Right atrium auricular region (tissue), 2 donors: ENCODE measurements around the gene HDAC11. TPM values are rescaled to one million over a fixed set of nuclear protein-coding genes. Genes with fewer than 3 reads are reported as not detected.

Experiments
- DNase-seq: peaks from one replicate; pipeline ENCODE4 v3.0.0-alpha.2; 2019; ENCODE audit warnings: low spot score
- H3K27ac ChIP-seq, 2 donors: fragments of 200-600 bp; sonication (generic); 1 replicate in 1 of 2; 2 replicates in 1 of 2; pipeline ENCODE4 v1.5.1; 2016 to 2019
- H3K27me3 ChIP-seq, 2 donors: fragments of 200-600 bp; sonication (generic); one replicate each; pipeline versions ENCODE4 v1.5.1 to v1.6.0; 2017 to 2019
- H3K36me3 ChIP-seq: fragments of 200-600 bp; sonication (generic); one replicate; pipeline ENCODE4 v1.5.1; 2016
- H3K4me1 ChIP-seq, 2 donors: fragments of 200-600 bp; sonication (generic); one replicate each; pipeline versions ENCODE4 v1.5.1 to v1.6.0; 2017 to 2019
- H3K4me3 ChIP-seq, 2 donors: fragments of 200-600 bp; sonication (generic); 1 replicate in 1 of 2; 2 replicates in 1 of 2; pipeline ENCODE4 v1.5.1; 2017 to 2019; ENCODE audit warnings: mild to moderate bottlenecking in 1 of 2, moderate library complexity in 1 of 2
- H3K9me3 ChIP-seq, 2 donors: fragments of 200-600 bp; sonication (generic); one replicate each; pipeline ENCODE4 v1.5.1; 2019
- total RNA-seq, 2 donors: library from RNA; depleted of rRNA; stranded (reverse); fragments of >200 nt; gene quantifications; one replicate each; pipeline ENCODE4 v1.1.0, GENCODE V29; 2016
- TF ChIP-seq, protein P1 (sequence below), 2 donors: fragments of 200-600 bp; sonication (generic); IDR thresholded peaks; one replicate each; pipeline ENCODE4 v1.5.1; 2019; ENCODE audit warnings: antibody characterized with exemption in 2 of 2

The HDAC11 gene
- total RNA-seq, 2 donors from 2014 or later = 30.6 to 30.7 TPM

DNA sequence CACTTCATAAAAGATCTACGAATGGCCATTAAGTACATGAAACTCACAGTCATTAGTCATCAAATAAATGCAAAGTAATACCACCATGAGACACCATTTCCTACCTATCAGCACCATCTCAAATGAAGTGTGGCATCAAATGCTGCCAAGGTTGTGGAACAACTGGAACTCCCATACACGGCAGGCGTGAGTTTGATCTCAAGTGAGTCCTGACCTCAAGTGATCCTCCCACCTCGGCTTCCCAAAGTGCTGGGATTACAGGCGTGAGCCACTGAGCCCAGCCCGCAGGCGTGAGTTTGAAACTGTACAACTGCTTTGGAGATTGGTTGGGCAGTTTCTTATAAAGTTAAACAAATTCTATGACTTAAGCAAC lies 28.8 kb upstream of the HDAC11 start:
- Histone ChIP-seq H3K4me1 (peaks cover 0 to 15% of the 10 kb centered on the region in 2 donors), H3K27ac (peak overlapping the region; percentile 88 to 89), H3K9me3 (no peaks in the 10 kb centered on the region), H3K27me3 (no peaks in the 10 kb centered on the region), H3K4me3 (peak overlapping the region; percentile 35 to 59), H3K36me3 (no peaks in the 10 kb centered on the region)
- no peak for DNase-seq
- TF ChIP-seq, protein P1, sequence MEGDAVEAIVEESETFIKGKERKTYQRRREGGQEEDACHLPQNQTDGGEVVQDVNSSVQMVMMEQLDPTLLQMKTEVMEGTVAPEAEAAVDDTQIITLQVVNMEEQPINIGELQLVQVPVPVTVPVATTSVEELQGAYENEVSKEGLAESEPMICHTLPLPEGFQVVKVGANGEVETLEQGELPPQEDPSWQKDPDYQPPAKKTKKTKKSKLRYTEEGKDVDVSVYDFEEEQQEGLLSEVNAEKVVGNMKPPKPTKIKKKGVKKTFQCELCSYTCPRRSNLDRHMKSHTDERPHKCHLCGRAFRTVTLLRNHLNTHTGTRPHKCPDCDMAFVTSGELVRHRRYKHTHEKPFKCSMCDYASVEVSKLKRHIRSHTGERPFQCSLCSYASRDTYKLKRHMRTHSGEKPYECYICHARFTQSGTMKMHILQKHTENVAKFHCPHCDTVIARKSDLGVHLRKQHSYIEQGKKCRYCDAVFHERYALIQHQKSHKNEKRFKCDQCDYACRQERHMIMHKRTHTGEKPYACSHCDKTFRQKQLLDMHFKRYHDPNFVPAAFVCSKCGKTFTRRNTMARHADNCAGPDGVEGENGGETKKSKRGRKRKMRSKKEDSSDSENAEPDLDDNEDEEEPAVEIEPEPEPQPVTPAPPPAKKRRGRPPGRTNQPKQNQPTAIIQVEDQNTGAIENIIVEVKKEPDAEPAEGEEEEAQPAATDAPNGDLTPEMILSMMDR (IDR thresholded peaks at IDR 0.05) = no peak

DNA sequence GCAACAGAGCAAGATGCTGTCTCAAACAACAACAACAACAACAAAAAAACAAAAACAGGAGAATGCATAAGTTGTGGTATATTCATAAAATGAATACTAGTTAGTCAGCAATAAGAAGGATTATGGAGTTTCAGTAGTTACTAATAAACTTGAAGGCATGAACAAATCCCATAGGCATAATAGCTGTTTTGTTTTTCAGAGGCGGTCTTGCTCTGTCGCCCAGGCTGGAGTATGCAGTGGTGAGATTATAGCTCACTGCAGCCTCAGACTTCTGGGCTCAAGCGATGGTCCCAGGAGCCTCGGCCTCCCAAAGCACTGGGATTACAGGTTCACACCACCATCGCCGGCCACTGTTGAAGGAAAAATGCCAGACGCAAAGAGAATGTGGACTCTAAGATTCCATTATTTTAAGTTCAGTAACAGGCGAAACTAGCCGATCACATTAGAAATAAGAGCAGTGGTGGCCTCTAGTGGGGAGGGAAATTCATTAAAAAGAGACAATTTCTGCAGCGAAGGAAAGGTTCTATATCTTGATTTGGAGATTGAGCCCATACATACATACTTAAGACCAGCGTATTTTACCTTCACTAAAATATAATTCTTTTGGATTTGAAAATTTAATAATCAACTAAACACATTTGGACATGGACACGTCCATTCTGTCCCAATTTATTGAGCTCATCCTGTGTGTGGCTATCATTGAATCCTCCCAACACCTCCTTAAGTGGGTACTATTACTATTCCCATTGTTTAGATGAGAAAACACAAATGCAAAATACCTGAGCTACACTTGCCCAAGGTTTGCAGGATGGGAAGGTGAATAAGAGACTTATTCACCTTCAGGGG lies 27.4 kb upstream of the HDAC11 start:
- peaks cover 0 to 15% of the 10 kb centered on the region in 2 donors for H3K4me1 ChIP-seq
- H3K36me3 ChIP-seq = no peaks in the 10 kb centered on the region
- no peaks in the 10 kb centered on the region for H3K9me3 ChIP-seq
- no peak for DNase-seq
- peak overlapping the region in 1 of 2 donors; percentile 59 for H3K4me3 ChIP-seq
- no peaks in the 10 kb centered on the region for H3K27me3 ChIP-seq
- TF ChIP-seq, protein P1 (IDR thresholded peaks at IDR 0.05) = peak; percentile 48 to 73
- peak overlapping the region; percentile 88 to 89 for H3K27ac ChIP-seq

GRCh38 chr3:13455644-13456043 lies 24.5 kb upstream of the HDAC11 start:
- Histone ChIP-seq H3K27me3 (no peaks in the 10 kb centered on the region), H3K27ac (no peak overlapping the region), H3K9me3 (no peaks in the 10 kb centered on the region), H3K36me3 (no peaks in the 10 kb centered on the region), H3K4me3 (no peak overlapping the region), H3K4me1 (peaks cover 0 to 15% of the 10 kb centered on the region in 2 donors)
- TF ChIP-seq, protein P1 (IDR thresholded peaks at IDR 0.05) = no peak
- DNase-seq = no peak

DNA sequence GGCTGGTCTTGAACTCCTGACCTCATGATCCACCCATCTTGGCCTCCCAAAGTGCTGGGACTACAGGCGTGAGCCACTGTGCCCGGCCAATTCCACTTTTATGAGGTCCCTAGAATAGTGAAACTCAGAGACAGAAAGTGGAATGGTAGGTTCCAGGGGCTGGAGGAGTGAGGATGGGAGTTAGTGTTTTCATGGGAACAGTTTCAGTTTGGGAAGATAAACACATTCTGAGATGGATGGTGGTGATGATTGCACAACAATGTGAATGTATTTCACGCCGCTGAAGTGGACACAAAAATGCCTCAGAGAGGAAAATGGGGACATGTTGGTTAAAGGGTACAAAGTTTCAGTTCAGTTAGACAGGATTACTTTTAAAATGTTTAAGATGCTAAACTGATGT lies 22.5 kb upstream of the HDAC11 start:
- TF ChIP-seq, protein P1 (IDR thresholded peaks at IDR 0.05) = no peak

GRCh38 chr3:13459605-13460340 lies 20.3 kb upstream of the HDAC11 start:
- Histone ChIP-seq H3K36me3 (no peaks in the 10 kb centered on the region), H3K4me1 (peaks cover 0 to 18% of the 10 kb centered on the region in 2 donors), H3K27me3 (no peaks in the 10 kb centered on the region), H3K4me3 (no peak overlapping the region), H3K9me3 (no peaks in the 10 kb centered on the region), H3K27ac (no peak overlapping the region)
- no peak for DNase-seq
- TF ChIP-seq, protein P1 (IDR thresholded peaks at IDR 0.05) = no peak

More for the DNA sequence above, 22.5 kb upstream of the HDAC11 start:
- no peaks in the 10 kb centered on the region for H3K27me3 ChIP-seq
- no peaks in the 10 kb centered on the region for H3K9me3 ChIP-seq
- no peak overlapping the region for H3K4me3 ChIP-seq
- no peak for DNase-seq
- no peaks in the 10 kb centered on the region for H3K36me3 ChIP-seq
- peaks cover 0 to 13% of the 10 kb centered on the region in 2 donors for H3K4me1 ChIP-seq
- H3K27ac ChIP-seq = no peak overlapping the region
